PFSK-1 (cell line): Measurements from ENCODE around the gene MAGI2.

Experiments used
- POLR2AphosphoS5 ChIP-seq: IDR thresholded peaks from 2 replicates; pipeline ENCODE4 v1.6.1; 2012; ENCODE audit warnings: low read depth, mild to moderate bottlenecking, control low read depth, low read length, moderate library complexity
- REST ChIP-seq, 2 experiments: IDR thresholded peaks; 2 replicates each; pipeline versions ENCODE4 v1.6.1 to v1.8.0; 2011 to 2012; ENCODE audit warnings: low read depth in 2 of 2, low read length in 2 of 2, control low read depth in 1 of 2, inconsistent platforms in 1 of 2, mild to moderate bottlenecking in 1 of 2, moderate library complexity in 1 of 2; ENCODE audit not compliant: insufficient read depth in 1 of 2
- TAF1 ChIP-seq: IDR thresholded peaks from 2 replicates; pipeline ENCODE4 v1.6.1; 2012; ENCODE audit warnings: low read length, control low read depth, borderline replicate concordance; ENCODE audit not compliant: insufficient read depth

- no peak for TF ChIP-seq POLR2AphosphoS5
- no peak for TF ChIP-seq TAF1
- no peak for TF ChIP-seq REST (IDR thresholded peaks at IDR 0.05; ENCODE audit: insufficient read depth in 1 of 2, low read depth in 2 of 2, low read length in 2 of 2)
Observed at GRCh38 chr7:79199961-79200360, 253.5 kb downstream of the MAGI2 start.
